HepG2 (cell line): ENCODE measurements around the gene SLC43A1. TPM values are rescaled to one million over a fixed set of nuclear protein-coding genes. Genes with fewer than 3 reads are reported as not detected.
A peak's percentile ranks its signal among the peaks of the same experiment; 100 is the strongest.

Source experiments
- AGO1 ChIP-seq: fragments of 200-400 bp; formaldehyde crosslinking; IDR thresholded peaks from 2 replicates; pipeline ENCODE4 v1.6.1; 2017; ENCODE audit warnings: mild to moderate bottlenecking, low read depth, low read length, moderate library complexity; ENCODE audit not compliant: poor library complexity, severe bottlenecking
- DZIP1 ChIP-seq: sonication (generic); formaldehyde crosslinking; IDR thresholded peaks from 2 replicates; pipeline ENCODE4 v1.5.0; 2020; ENCODE audit warnings: mild to moderate bottlenecking, missing genetic modification reagents
- PCBP2 ChIP-seq: fragments of 200-400 bp; formaldehyde crosslinking; optimal IDR thresholded peaks from 2 replicates; pipeline ENCODE3; 2018; ENCODE audit warnings: low read length, low read depth; ENCODE audit not compliant: poor library complexity, severe bottlenecking
- SNAPC2 ChIP-seq: sonication (generic); formaldehyde crosslinking; IDR thresholded peaks from 2 replicates; pipeline ENCODE4 v1.8.1; 2022; ENCODE audit warnings: mild to moderate bottlenecking, missing genetic modification reagents
- ZBTB33 ChIP-seq: sonication (generic); formaldehyde crosslinking; IDR thresholded peaks from 2 replicates; pipeline ENCODE4 v1.4.0; 2020; ENCODE audit warnings: missing genetic modification reagents
- ZBTB46 ChIP-seq: sonication (generic); formaldehyde crosslinking; IDR thresholded peaks from 2 replicates; pipeline ENCODE4 v1.4.0; 2020; ENCODE audit warnings: mild to moderate bottlenecking, missing genetic modification reagents, borderline replicate concordance
- ZNF432 ChIP-seq: sonication (generic); formaldehyde crosslinking; IDR thresholded peaks from 2 replicates; pipeline ENCODE4 v1.5.0; 2020; ENCODE audit warnings: missing genetic modification reagents, mild to moderate bottlenecking, borderline replicate concordance
- ZNF512 ChIP-seq: sonication (generic); formaldehyde crosslinking; IDR thresholded peaks from 2 replicates; pipeline ENCODE4 v1.4.0; 2020; ENCODE audit warnings: mild to moderate bottlenecking, missing genetic modification reagents
- polyA plus RNA-seq, 8 experiments: library from polyadenylated mRNA; depleted of rRNA in 3 of 8; stranded (reverse) in 7 of 8; unstranded in 1 of 8; fragments of >200 nt; fragmentation: Illumina TruSeq in 4 of 8; extraction: Trizol in 4 of 8; gene quantifications; 2 replicates each; pipeline versions ENCODE4 v1.2.1 to v1.2.3, GENCODE V29; 2011 to 2016; ENCODE audit warnings: low read depth in 4 of 8, missing spikeins in 1 of 8, mixed read lengths in 1 of 8; ENCODE audit not compliant: insufficient read depth in 1 of 8
- total RNA-seq, 5 experiments: library from RNA; depleted of rRNA; stranded (reverse); fragments of >200 nt; fragmentation: Illumina TruSeq; extraction: Trizol; gene quantifications; 2 replicates each; pipeline ENCODE4 v1.2.3, GENCODE V29; 2016; ENCODE audit warnings: low read depth in 1 of 5

SLC43A1 gene
- total and polyA plus RNA-seq, 2 of the 13 experiments (the other 11 are each of a cell fraction or from before 2014, with no cell fraction given) = 72.3 to 87.6 TPM

- TF ChIP-seq SNAPC2 (CRISPR knock-in tag) = no peak
- no peak for TF ChIP-seq ZBTB46 (CRISPR knock-in tag)
- 0 out of 2 replicates have a peak, but pooled peaks have one; percentile 16 for TF ChIP-seq ZBTB33 (CRISPR knock-in tag)
- no peak for TF ChIP-seq DZIP1 (CRISPR knock-in tag)
- no peak for TF ChIP-seq PCBP2
- TF ChIP-seq ZNF512 (CRISPR knock-in tag) = no peak
- no peak for TF ChIP-seq ZNF432 (CRISPR knock-in tag)
- no peak for TF ChIP-seq AGO1
These were observed 37.0 kb upstream of the SLC43A1 start (continued) for GRCh38 chr11:57552479-57552878.
